ENCODE results near the gene PRKN.

The PRKN gene

DNA sequence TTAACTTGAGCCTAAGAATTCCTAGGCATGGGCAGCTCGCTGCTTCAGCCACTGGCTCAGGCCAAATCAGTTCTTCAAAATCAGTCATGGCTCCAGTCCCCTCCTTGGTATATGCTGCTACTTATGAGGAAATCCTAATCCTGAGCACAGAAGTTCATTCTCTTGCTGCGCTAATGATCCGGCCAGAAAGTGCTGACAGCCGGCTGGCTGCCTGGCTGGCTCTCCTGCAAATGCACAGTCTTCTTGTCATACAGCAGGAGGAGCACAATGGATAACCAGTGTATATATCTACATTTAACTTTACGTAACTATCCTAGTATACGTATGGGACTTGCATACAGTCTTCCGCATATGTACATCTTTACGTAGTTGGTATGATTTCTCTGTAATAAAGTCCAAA lies 500.8 kb downstream of the PRKN start:
- Histone ChIP-seq H2AFZ (ENCODE audit: low read depth, low read length) (no peak overlapping the region), H4K20me1 (ENCODE audit: insufficient read depth, low read length) (no peaks in the 10 kb centered on the region), H3K27me3 (ENCODE audit: insufficient read depth, low read length, poor library complexity) (no peaks in the 10 kb centered on the region), H3K4me3 (ENCODE audit: low read depth in 1 of 2, low read length in 2 of 2) (no peak overlapping the region), H3K9me3 (ENCODE audit: insufficient read depth, low read length, severe bottlenecking) (no peaks in the 10 kb centered on the region), H3K79me2 (ENCODE audit: insufficient read depth, low read length) (no peaks in the 10 kb centered on the region), H3K9ac (ENCODE audit: low read depth, low read length) (no peak overlapping the region), H3K4me2 (ENCODE audit: insufficient read depth, low read length) (no peak overlapping the region), H3K4me1 (ENCODE audit: insufficient read depth, low read length) (no peaks in the 10 kb centered on the region), H3K36me3 (ENCODE audit: insufficient read depth, low read length) (no peaks in the 10 kb centered on the region), H3K27ac (ENCODE audit: low read length) (no peak overlapping the region)
- no peak for ATAC-seq (ENCODE audit: insufficient read depth, low read depth)
- DNase-seq, result no peak
- no peak for TF ChIP-seq EZH2 (IDR thresholded peaks at IDR 0.05; ENCODE audit: borderline replicate concordance, low read depth, low read length, severe bottlenecking)
- TF ChIP-seq, protein P1, sequence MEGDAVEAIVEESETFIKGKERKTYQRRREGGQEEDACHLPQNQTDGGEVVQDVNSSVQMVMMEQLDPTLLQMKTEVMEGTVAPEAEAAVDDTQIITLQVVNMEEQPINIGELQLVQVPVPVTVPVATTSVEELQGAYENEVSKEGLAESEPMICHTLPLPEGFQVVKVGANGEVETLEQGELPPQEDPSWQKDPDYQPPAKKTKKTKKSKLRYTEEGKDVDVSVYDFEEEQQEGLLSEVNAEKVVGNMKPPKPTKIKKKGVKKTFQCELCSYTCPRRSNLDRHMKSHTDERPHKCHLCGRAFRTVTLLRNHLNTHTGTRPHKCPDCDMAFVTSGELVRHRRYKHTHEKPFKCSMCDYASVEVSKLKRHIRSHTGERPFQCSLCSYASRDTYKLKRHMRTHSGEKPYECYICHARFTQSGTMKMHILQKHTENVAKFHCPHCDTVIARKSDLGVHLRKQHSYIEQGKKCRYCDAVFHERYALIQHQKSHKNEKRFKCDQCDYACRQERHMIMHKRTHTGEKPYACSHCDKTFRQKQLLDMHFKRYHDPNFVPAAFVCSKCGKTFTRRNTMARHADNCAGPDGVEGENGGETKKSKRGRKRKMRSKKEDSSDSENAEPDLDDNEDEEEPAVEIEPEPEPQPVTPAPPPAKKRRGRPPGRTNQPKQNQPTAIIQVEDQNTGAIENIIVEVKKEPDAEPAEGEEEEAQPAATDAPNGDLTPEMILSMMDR (IDR thresholded peaks at IDR 0.05; ENCODE audit: borderline replicate concordance, extremely low read depth, low read length, poor library complexity, severe bottlenecking), result no peak

DNA sequence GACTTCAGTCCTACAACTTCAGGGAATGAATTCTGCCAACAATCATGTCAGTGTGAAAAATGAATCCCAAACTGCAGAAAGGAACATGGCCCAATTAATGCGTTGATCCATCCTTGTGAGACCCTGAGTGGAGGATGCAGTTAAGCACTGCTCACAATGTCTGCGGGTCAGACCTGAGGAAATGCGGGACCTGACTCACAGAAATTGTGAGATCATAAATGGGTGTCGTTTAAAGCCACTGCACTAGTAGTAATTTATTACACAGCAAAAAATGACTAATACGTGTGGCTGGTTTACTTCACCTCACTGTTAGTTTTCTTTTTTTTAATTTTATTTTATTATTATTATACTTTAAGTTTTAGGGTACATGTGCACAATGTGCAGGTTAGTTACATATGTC lies 505.0 kb downstream of the PRKN start:
- no peak for TF ChIP-seq EZH2 (IDR thresholded peaks at IDR 0.05; ENCODE audit: borderline replicate concordance, low read depth, low read length, severe bottlenecking)
- TF ChIP-seq, protein P1 (IDR thresholded peaks at IDR 0.05; ENCODE audit: borderline replicate concordance, extremely low read depth, low read length, poor library complexity, severe bottlenecking), result no peak
- H3K4me1 ChIP-seq (ENCODE audit: insufficient read depth, low read length), result no peaks in the 10 kb centered on the region
- H3K27me3 ChIP-seq (ENCODE audit: insufficient read depth, low read length, poor library complexity), result no peaks in the 10 kb centered on the region
- H3K79me2 ChIP-seq (ENCODE audit: insufficient read depth, low read length), result no peaks in the 10 kb centered on the region
- H3K36me3 ChIP-seq (ENCODE audit: insufficient read depth, low read length), result no peaks in the 10 kb centered on the region
- H3K9ac ChIP-seq (ENCODE audit: low read depth, low read length), result no peak overlapping the region
- no peaks in the 10 kb centered on the region for H4K20me1 ChIP-seq (ENCODE audit: insufficient read depth, low read length)
- H2AFZ ChIP-seq (ENCODE audit: low read depth, low read length), result no peak overlapping the region
- ATAC-seq (ENCODE audit: insufficient read depth, low read depth) (no peak), DNase-seq (no peak)
- no peaks in the 10 kb centered on the region for H3K9me3 ChIP-seq (ENCODE audit: insufficient read depth, low read length, severe bottlenecking)
- H3K4me2 ChIP-seq (ENCODE audit: insufficient read depth, low read length), result no peak overlapping the region
- no peak overlapping the region for H3K27ac ChIP-seq (ENCODE audit: low read length)
- no peak overlapping the region for H3K4me3 ChIP-seq (ENCODE audit: low read depth in 1 of 2, low read length in 2 of 2)

DNA sequence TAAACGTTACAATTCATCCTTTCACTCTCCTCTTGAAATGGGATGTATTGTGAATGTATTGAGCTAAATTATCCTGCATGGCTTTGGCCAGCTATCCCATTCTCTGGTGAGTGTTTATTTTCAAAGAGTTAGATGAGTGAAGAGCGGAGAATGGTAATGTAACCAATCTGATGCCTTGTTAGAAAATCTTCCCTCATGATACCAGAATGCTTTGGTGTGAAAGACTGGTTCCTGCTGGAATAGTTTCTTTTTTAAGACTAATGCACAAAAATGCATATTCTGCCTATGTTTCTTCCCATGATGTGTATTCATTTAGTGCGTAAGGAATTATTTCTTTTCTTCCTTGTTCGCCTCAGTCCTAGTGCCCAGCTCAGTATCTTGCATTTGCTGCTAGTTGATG lies 506.7 kb downstream of the PRKN start:
- H3K4me3 ChIP-seq (ENCODE audit: low read depth in 1 of 2, low read length in 2 of 2), result no peak overlapping the region
- H3K27me3 ChIP-seq (ENCODE audit: insufficient read depth, low read length, poor library complexity), result no peaks in the 10 kb centered on the region
- no peak for ATAC-seq (ENCODE audit: insufficient read depth, low read depth)
- no peaks in the 10 kb centered on the region for H3K4me1 ChIP-seq (ENCODE audit: insufficient read depth, low read length)
- no peak overlapping the region for H3K27ac ChIP-seq (ENCODE audit: low read length)
- H3K4me2 ChIP-seq (ENCODE audit: insufficient read depth, low read length), result no peak overlapping the region
- H3K36me3 ChIP-seq (ENCODE audit: insufficient read depth, low read length), result no peaks in the 10 kb centered on the region
- no peak overlapping the region for H2AFZ ChIP-seq (ENCODE audit: low read depth, low read length)
- TF ChIP-seq, protein P1 (IDR thresholded peaks at IDR 0.05; ENCODE audit: borderline replicate concordance, extremely low read depth, low read length, poor library complexity, severe bottlenecking), result no peak
- TF ChIP-seq EZH2 (IDR thresholded peaks at IDR 0.05; ENCODE audit: borderline replicate concordance, low read depth, low read length, severe bottlenecking), result no peak
- no peak overlapping the region for H3K9ac ChIP-seq (ENCODE audit: low read depth, low read length)
- H4K20me1 ChIP-seq (ENCODE audit: insufficient read depth, low read length), result no peaks in the 10 kb centered on the region
- DNase-seq, result no peak
- H3K79me2 ChIP-seq (ENCODE audit: insufficient read depth, low read length), result no peaks in the 10 kb centered on the region
- H3K9me3 ChIP-seq (ENCODE audit: insufficient read depth, low read length, severe bottlenecking), result no peaks in the 10 kb centered on the region

DNA sequence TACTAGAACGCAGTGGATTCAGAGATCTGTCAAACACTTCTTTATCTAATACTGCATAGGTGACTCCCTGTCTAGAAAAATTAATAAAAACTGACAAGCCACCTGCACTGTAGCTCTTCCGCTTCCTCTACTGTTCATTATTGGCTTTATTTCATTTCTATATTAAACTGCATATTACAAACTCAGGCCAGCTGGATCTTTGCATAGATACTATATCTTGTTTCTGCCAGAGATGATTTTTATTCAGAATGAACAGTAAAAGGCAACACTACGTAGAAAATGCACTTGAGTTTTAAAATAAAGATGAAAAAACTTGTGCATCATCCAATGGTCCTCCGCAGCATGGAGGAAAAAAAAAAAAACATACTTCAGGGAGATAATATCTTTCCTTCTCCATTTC lies 508.3 kb downstream of the PRKN start:
- no peaks in the 10 kb centered on the region for H3K27me3 ChIP-seq (ENCODE audit: insufficient read depth, low read length, poor library complexity)
- no peak overlapping the region for H3K9ac ChIP-seq (ENCODE audit: low read depth, low read length)
- H3K27ac ChIP-seq (ENCODE audit: low read length), result no peak overlapping the region
- H3K36me3 ChIP-seq (ENCODE audit: insufficient read depth, low read length), result no peaks in the 10 kb centered on the region
- no peak for TF ChIP-seq EZH2 (IDR thresholded peaks at IDR 0.05; ENCODE audit: borderline replicate concordance, low read depth, low read length, severe bottlenecking)
- TF ChIP-seq, protein P1 (IDR thresholded peaks at IDR 0.05; ENCODE audit: borderline replicate concordance, extremely low read depth, low read length, poor library complexity, severe bottlenecking), result no peak
- H3K9me3 ChIP-seq (ENCODE audit: insufficient read depth, low read length, severe bottlenecking), result no peaks in the 10 kb centered on the region
- H3K4me3 ChIP-seq (ENCODE audit: low read depth in 1 of 2, low read length in 2 of 2), result no peak overlapping the region
- ATAC-seq (ENCODE audit: insufficient read depth, low read depth), result no peak
- H3K79me2 ChIP-seq (ENCODE audit: insufficient read depth, low read length), result no peaks in the 10 kb centered on the region
- no peaks in the 10 kb centered on the region for H4K20me1 ChIP-seq (ENCODE audit: insufficient read depth, low read length)
- no peak overlapping the region for H2AFZ ChIP-seq (ENCODE audit: low read depth, low read length)
- no peaks in the 10 kb centered on the region for H3K4me1 ChIP-seq (ENCODE audit: insufficient read depth, low read length)
- DNase-seq, result no peak
- H3K4me2 ChIP-seq (ENCODE audit: insufficient read depth, low read length), result no peak overlapping the region

All from DND-41 (cell line).